ENCODE data around the gene FAM72D.
"Not testable (repeated sequence)": the region's sequence is repeated elsewhere in the genome, so short reads cannot be mapped to it uniquely, and the experiment has no call there.

Gene FAM72D

GRCh38 chr1:145095284-145096057 is at the start of gene FAM72D, which contains the start of gene SRGAP2B:
Gene FAM72D (plus strand): TSS chr1:145095974. CDS start chr1:145096848, 874 bp downstream.
Gene SRGAP2B (minus strand): TSS chr1:145095328. CDS start chr1:145092901, 2,427 bp downstream.
- not testable (repeated sequence) for DNase-seq

- not testable (repeated sequence) for DNase-seq
These were observed 48.2 kb upstream of the FAM72D start for GRCh38 chr1:145047553-145047952.

- DNase-seq, result not testable (repeated sequence)
These were observed 47.5 kb upstream of the FAM72D start for GRCh38 chr1:145048181-145048856.

GRCh38 chr1:145052019-145052776 is 43.6 kb upstream of the FAM72D start:
- DNase-seq, result not testable (repeated sequence)

- not testable (repeated sequence) for DNase-seq
These were observed 42.3 kb upstream of the FAM72D start for GRCh38 chr1:145053428-145053827.

- DNase-seq, result not testable (repeated sequence)
These were observed 40.5 kb upstream of the FAM72D start for GRCh38 chr1:145055217-145055760.

- not testable (repeated sequence) for DNase-seq
These were observed 37.6 kb upstream of the FAM72D start for GRCh38 chr1:145058184-145058583.

GRCh38 chr1:145063285-145063684 is 32.5 kb upstream of the FAM72D start:
- DNase-seq, result not testable (repeated sequence)

- DNase-seq, result not testable (repeated sequence)
These were observed 31.7 kb upstream of the FAM72D start for GRCh38 chr1:145063941-145064648.

- not testable (repeated sequence) for DNase-seq
These were observed 30.5 kb upstream of the FAM72D start for GRCh38 chr1:145065194-145065826.

- DNase-seq, result not testable (repeated sequence)
These were observed 29.3 kb upstream of the FAM72D start for GRCh38 chr1:145066486-145066885.

GRCh38 chr1:145071569-145071968 is 24.2 kb upstream of the FAM72D start:
- DNase-seq, result not testable (repeated sequence)

GRCh38 chr1:145074021-145074559 is 21.7 kb upstream of the FAM72D start:
- not testable (repeated sequence) for DNase-seq

GRCh38 chr1:145076877-145077276 is 18.9 kb upstream of the FAM72D start:
- not testable (repeated sequence) for DNase-seq

- not testable (repeated sequence) for DNase-seq
These were observed 17.6 kb upstream of the FAM72D start for GRCh38 chr1:145077872-145078786.

GRCh38 chr1:145078787-145079370 is 16.9 kb upstream of the FAM72D start:
- DNase-seq, result not testable (repeated sequence)

GRCh38 chr1:145079737-145080136 is 16.0 kb upstream of the FAM72D start:
- not testable (repeated sequence) for DNase-seq

- not testable (repeated sequence) for DNase-seq
These were observed 15.6 kb upstream of the FAM72D start for GRCh38 chr1:145080193-145080592.

GRCh38 chr1:145082483-145083255 is 13.1 kb upstream of the FAM72D start:
- DNase-seq, result not testable (repeated sequence)
